ENCODE data around the gene SLC26A2. TPM values are rescaled to one million over a fixed set of nuclear protein-coding genes. Genes with fewer than 3 reads are reported as not detected.
A peak's percentile ranks its signal among the peaks of the same experiment; 100 is the strongest.

SLC26A2 gene
- total and polyA plus RNA-seq, 12 donors, result 1.3 to 9.6 (median 5.4) TPM

- Histone ChIP-seq H3K36me3 (no peaks in the 10 kb centered on the region), H3K27ac (peak overlapping the region in 1 of 10 donors; percentile 15), H3K9me3 (no peaks in the 10 kb centered on the region), H3K4me3 (peak overlapping the region in 6 of 10 donors; percentile 8 to 40 (median 20)), H3K4me1 (peaks cover 0 to 12% (median 0%) of the 10 kb centered on the region in 9 donors), H3K27me3 (peaks cover 0 to 6% (median 0%) of the 10 kb centered on the region in 7 donors)
- peak in 6 of 9 donors; percentile 31 to 50 (median 36) for TF ChIP-seq CTCF (IDR thresholded peaks at IDR 0.05)
- WGBS, 2 donors, result 54 to 60% methylated on average over 25 of the region's 25 CpGs
- intact Hi-C loops (cut with DNase I), result no loop called here
- ATAC-seq (peak in 3 of 8 donors; percentile 38 to 67 (median 55)), DNase-seq (no peak)
Measured at GRCh38 chr5:149932445-149933350, 27.9 kb upstream of the SLC26A2 start.

GRCh38 chr5:149935431-149935901 is 25.1 kb upstream of the SLC26A2 start:
- Histone ChIP-seq H3K4me3 (no peak overlapping the region), H3K9me3 (no peaks in the 10 kb centered on the region), H3K27ac (no peak overlapping the region), H3K36me3 (no peaks in the 10 kb centered on the region), H3K27me3 (peaks cover 0 to 6% (median 0%) of the 10 kb centered on the region in 7 donors), H3K4me1 (peaks cover 0 to 32% (median 12%) of the 10 kb centered on the region in 9 donors)
- no peak for TF ChIP-seq CTCF (IDR thresholded peaks at IDR 0.05)
- WGBS, 2 donors, result 84 to 89% methylated on average over 8 of the region's 8 CpGs
- no peak for DNase-seq
- ATAC-seq, result no peak
- intact Hi-C loops (cut with DNase I), result no loop called here

- ATAC-seq, result no peak
- no peak for DNase-seq
- WGBS, 2 donors, result 92 to 93% methylated on average over 1 of the region's 1 CpG
- intact Hi-C loops (cut with DNase I), result no loop called here
- H3K9me3 ChIP-seq, result no peaks in the 10 kb centered on the region
- peaks cover 0 to 28% (median 12%) of the 10 kb centered on the region in 9 donors for H3K4me1 ChIP-seq
- H3K27me3 ChIP-seq, result peaks cover 0 to 6% (median 0%) of the 10 kb centered on the region in 7 donors
- H3K27ac ChIP-seq, result no peak overlapping the region
- no peak for TF ChIP-seq CTCF (IDR thresholded peaks at IDR 0.05)
- H3K36me3 ChIP-seq, result no peaks in the 10 kb centered on the region
- no peak overlapping the region for H3K4me3 ChIP-seq
Measured at GRCh38 chr5:149936044-149936699, 24.4 kb upstream of the SLC26A2 start.

- Histone ChIP-seq H3K27ac (no peak overlapping the region), H3K27me3 (peaks cover 0 to 5% (median 0%) of the 10 kb centered on the region in 7 donors), H3K4me3 (no peak overlapping the region), H3K36me3 (no peaks in the 10 kb centered on the region), H3K9me3 (no peaks in the 10 kb centered on the region), H3K4me1 (peaks cover 0 to 28% (median 12%) of the 10 kb centered on the region in 9 donors)
- ATAC-seq (no peak), DNase-seq (no peak)
- no peak for TF ChIP-seq CTCF (IDR thresholded peaks at IDR 0.05)
- intact Hi-C loops (cut with DNase I), result no loop called here
- 89 to 92% methylated on average over 3 of the region's 3 CpGs for WGBS, 2 donors
Measured at GRCh38 chr5:149936700-149937091, 23.9 kb upstream of the SLC26A2 start.
